H9 (cell line): Measurements from ENCODE around the gene NCKAP5. TPM values are rescaled to one million over a fixed set of nuclear protein-coding genes. Genes with fewer than 3 reads are reported as not detected.

Source experiments
- DNase-seq: peaks from one replicate; pipeline ENCODE4 v3.0.0-alpha.2; 2017
- H2AFZ ChIP-seq: one replicate; pipeline ENCODE4 v1.6.1; 2013; ENCODE audit warnings: mild to moderate bottlenecking, low read length, control low read depth, moderate library complexity
- H2AK5ac ChIP-seq: 2 replicates; pipeline ENCODE4 v1.6.1; 2013; ENCODE audit warnings: low read length, control low read depth, mixed read lengths; ENCODE audit not compliant: insufficient read length
- H2BK120ac ChIP-seq: one replicate; pipeline ENCODE4 v1.6.1; 2013; ENCODE audit warnings: low read depth, mild to moderate bottlenecking, low read length, control low read depth, inconsistent platforms; ENCODE audit not compliant: poor library complexity, severe bottlenecking
- H2BK12ac ChIP-seq: 2 replicates; pipeline ENCODE4 v1.6.1; 2013; ENCODE audit warnings: low read length, control low read depth, mixed read lengths, low read depth; ENCODE audit not compliant: insufficient read length
- H2BK15ac ChIP-seq: 2 replicates; pipeline ENCODE4 v1.6.1; 2013; ENCODE audit warnings: low read depth, low read length, control low read depth
- H2BK20ac ChIP-seq: one replicate; pipeline ENCODE4 v1.6.1; 2013; ENCODE audit warnings: low read depth, mild to moderate bottlenecking, low read length, control low read depth, inconsistent platforms; ENCODE audit not compliant: poor library complexity, severe bottlenecking
- H2BK5ac ChIP-seq: 2 replicates; pipeline ENCODE4 v1.6.1; 2013; ENCODE audit warnings: low read length, control low read depth, mixed read lengths; ENCODE audit not compliant: insufficient read length
- H3K14ac ChIP-seq: 2 replicates; pipeline ENCODE4 v1.6.1; 2013; ENCODE audit warnings: low read length, control low read depth; ENCODE audit not compliant: insufficient read depth
- H3K18ac ChIP-seq: 2 replicates; pipeline ENCODE4 v1.6.1; 2013; ENCODE audit warnings: low read depth, mild to moderate bottlenecking, mixed read lengths, low read length, control low read depth; ENCODE audit not compliant: insufficient read length
- H3K23ac ChIP-seq: 2 replicates; pipeline ENCODE4 v1.6.1; 2013; ENCODE audit warnings: low read length, control low read depth, mixed read lengths, low read depth; ENCODE audit not compliant: insufficient read length
- H3K23me2 ChIP-seq: 2 replicates; pipeline ENCODE4 v1.6.1; 2013; ENCODE audit warnings: low read depth, mild to moderate bottlenecking, mixed read lengths, low read length, control low read depth; ENCODE audit not compliant: insufficient read length, poor library complexity, severe bottlenecking
- H3K27ac ChIP-seq: 2 replicates; pipeline ENCODE4 v1.5.1; 2013; ENCODE audit warnings: low read length, control low read depth, mixed read lengths, low read depth; ENCODE audit not compliant: insufficient read length
- H3K27me3 ChIP-seq: 2 replicates; pipeline ENCODE4 v1.6.1; 2013; ENCODE audit warnings: low read length, control low read depth, inconsistent platforms; ENCODE audit not compliant: insufficient read depth
- H3K4ac ChIP-seq: 2 replicates; pipeline ENCODE4 v1.6.1; 2013; ENCODE audit warnings: low read depth, mild to moderate bottlenecking, control low read depth, inconsistent platforms, low read length, moderate library complexity
- H3K4me1 ChIP-seq: 2 replicates; pipeline ENCODE4 v1.6.1; 2013; ENCODE audit warnings: low read length, control low read depth, inconsistent platforms; ENCODE audit not compliant: insufficient read depth
- H3K4me2 ChIP-seq: 2 replicates; pipeline ENCODE4 v1.6.1; 2013; ENCODE audit warnings: low read length, control low read depth, mixed read lengths; ENCODE audit not compliant: insufficient read length, insufficient read depth
- H3K56ac ChIP-seq: 2 replicates; pipeline ENCODE4 v1.6.1; 2013; ENCODE audit warnings: low read depth, mild to moderate bottlenecking, mixed read lengths, low read length, control low read depth; ENCODE audit not compliant: insufficient read length
- H3K79me1 ChIP-seq: 2 replicates; pipeline ENCODE4 v1.6.1; 2013; ENCODE audit warnings: low read depth, mild to moderate bottlenecking, moderate library complexity, low read length, control low read depth, inconsistent platforms; ENCODE audit not compliant: insufficient read depth, poor library complexity, severe bottlenecking
- H3K79me2 ChIP-seq: 2 replicates; pipeline ENCODE4 v1.6.1; 2013; ENCODE audit warnings: low read length, control low read depth, inconsistent platforms; ENCODE audit not compliant: insufficient read depth
- H3K9ac ChIP-seq: 2 replicates; pipeline ENCODE4 v1.6.1; 2013; ENCODE audit warnings: low read length, control low read depth, mixed read lengths; ENCODE audit not compliant: insufficient read length; ENCODE audit errors: extremely low read depth
- H3K9me3 ChIP-seq: one replicate; pipeline ENCODE4 v1.6.1; 2013; ENCODE audit warnings: low read depth, low read length, inconsistent platforms; ENCODE audit not compliant: control insufficient read depth
- H3T11ph ChIP-seq: one replicate; pipeline ENCODE4 v1.6.1; 2013; ENCODE audit warnings: mild to moderate bottlenecking, low read length, control low read depth, inconsistent platforms
- H4K20me1 ChIP-seq: one replicate; pipeline ENCODE4 v1.6.1; 2013; ENCODE audit not compliant: control insufficient read depth, insufficient read length, insufficient read depth
- H4K5ac ChIP-seq: 2 replicates; pipeline ENCODE4 v1.6.1; 2013; ENCODE audit warnings: low read depth, mild to moderate bottlenecking, mixed read lengths, low read length, control low read depth; ENCODE audit not compliant: insufficient read length
- H4K8ac ChIP-seq: replicated peaks from 2 replicates; pipeline ENCODE4 v1.6.1; 2013; ENCODE audit warnings: low read length, control low read depth, mixed read lengths, low read depth; ENCODE audit not compliant: insufficient read length
- H4K91ac ChIP-seq: 2 replicates; pipeline ENCODE4 v1.6.1; 2013; ENCODE audit warnings: low read depth, mild to moderate bottlenecking, moderate library complexity, mixed read lengths, low read length, control low read depth; ENCODE audit not compliant: insufficient read length
- H3K27ac Mint-ChIP-seq, 3 experiments: 2 replicates in 2 of 3; 3 replicates in 1 of 3; pipeline ENCODE4 v1.8.0; 2020 to 2021; ENCODE audit warnings: mixed read lengths in 3 of 3, mild to moderate bottlenecking in 1 of 3, moderate library complexity in 1 of 3
- H3K27me3 Mint-ChIP-seq: 2 replicates; pipeline ENCODE4 v1.8.0; 2021; ENCODE audit warnings: low read depth, mild to moderate bottlenecking, moderate library complexity, mixed read lengths
- H3K36me3 Mint-ChIP-seq, 3 experiments: 2 replicates in 2 of 3; 3 replicates in 1 of 3; pipeline ENCODE4 v1.8.0; 2020 to 2021; ENCODE audit warnings: low read depth in 3 of 3, mixed read lengths in 3 of 3; ENCODE audit not compliant: insufficient read depth in 1 of 3
- H3K4me1 Mint-ChIP-seq, 2 experiments: 2 replicates each; pipeline ENCODE4 v1.8.0; 2020; ENCODE audit warnings: mixed read lengths in 2 of 2
- H3K4me3 Mint-ChIP-seq, 2 experiments: 2 replicates in 1 of 2; 3 replicates in 1 of 2; pipeline ENCODE4 v1.8.0; 2020 to 2021; ENCODE audit warnings: mild to moderate bottlenecking in 2 of 2, mixed read lengths in 2 of 2, moderate library complexity in 1 of 2
- H3K9me3 Mint-ChIP-seq, 2 experiments: 2 replicates in 1 of 2; 3 replicates in 1 of 2; pipeline ENCODE4 v1.8.0; 2020; ENCODE audit warnings: mild to moderate bottlenecking in 2 of 2, mixed read lengths in 2 of 2, moderate library complexity in 1 of 2
- WGBS: extraction: QIAGEN DNeasy Blood & Tissue Kit; methylation state at CpG from one replicate; pipeline ENCODE4 v1.1.7; 2013; ENCODE audit warnings: missing lambda C conversion rate, low lambda C conversion rate, mixed read lengths; ENCODE audit not compliant: insufficient read length; ENCODE audit errors: extremely low coverage; 5-methylcytosine and 5-hydroxymethylcytosine counted together
- total RNA-seq: library from RNA; stranded (reverse); gene quantifications from 2 replicates; pipeline ENCODE4 v1.2.1, GENCODE V29; 2021
- TF ChIP-seq, protein P1 (sequence below): fragments of 200-600 bp; sonication (generic); conservative IDR thresholded peaks from 3 replicates; pipeline ENCODE4 v1.8.0; 2021; ENCODE audit warnings: antibody characterized with exemption, mild to moderate bottlenecking

NCKAP5 gene
- total RNA-seq, 1 experiment from 2014 or later, result 0.26 TPM

DNA sequence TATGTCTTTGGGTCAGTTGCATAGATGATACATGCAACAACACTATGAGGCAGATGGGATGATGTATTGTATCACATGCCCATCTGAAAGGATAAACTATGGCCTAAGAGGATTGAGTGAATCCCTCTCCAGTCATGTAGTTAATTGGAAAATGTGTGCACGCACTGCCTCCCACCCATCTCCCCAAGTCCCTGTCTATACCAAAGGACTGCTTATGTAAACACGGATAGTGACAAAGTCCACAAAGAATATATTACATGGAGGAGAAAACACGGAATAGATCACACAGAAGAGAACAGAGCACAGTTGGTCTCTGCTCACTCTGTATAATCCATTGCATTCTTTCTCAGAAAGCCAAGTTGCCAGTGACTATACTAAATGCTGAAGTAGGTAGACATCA is 82.4 kb downstream of the NCKAP5 start:
- no CpG with 5 or more reads among the region's 3 CpGs for WGBS
- Histone ChIP-seq H2AFZ (no peak overlapping the region), H3K79me1 (no peaks in the 10 kb centered on the region), H3K79me2 (no peaks in the 10 kb centered on the region), H3K23ac (no peak overlapping the region), H3K14ac (no peak overlapping the region), H2AK5ac (no peak overlapping the region), H4K5ac (no peak overlapping the region), H4K20me1 (no peaks in the 10 kb centered on the region), H4K91ac (no peak overlapping the region), H3K27ac (no peak overlapping the region), H2BK20ac (no peak overlapping the region), H3K18ac (no peak overlapping the region), H3K4me2 (no peak overlapping the region), H2BK15ac (no peak overlapping the region), H3K27me3 (no peaks in the 10 kb centered on the region), H3K56ac (no peak overlapping the region), H2BK120ac (no peak overlapping the region), H4K8ac (no peak overlapping the region), H3K23me2 (no peaks in the 10 kb centered on the region), H3K9me3 (no peaks in the 10 kb centered on the region), H3T11ph (no peak overlapping the region), H3K4me1 (no peaks in the 10 kb centered on the region), H2BK5ac (no peak overlapping the region), H3K4ac (no peak overlapping the region), H2BK12ac (no peak overlapping the region), H3K9ac (no peak overlapping the region)
- Mint-ChIP-seq H3K27me3 (no peaks in the 10 kb centered on the region), H3K9me3 (no peaks in the 10 kb centered on the region), H3K4me1 (no peaks in the 10 kb centered on the region), H3K27ac (no peak overlapping the region), H3K4me3 (no peak overlapping the region), H3K36me3 (no peaks in the 10 kb centered on the region)
- no peak for DNase-seq
- TF ChIP-seq, protein P1, sequence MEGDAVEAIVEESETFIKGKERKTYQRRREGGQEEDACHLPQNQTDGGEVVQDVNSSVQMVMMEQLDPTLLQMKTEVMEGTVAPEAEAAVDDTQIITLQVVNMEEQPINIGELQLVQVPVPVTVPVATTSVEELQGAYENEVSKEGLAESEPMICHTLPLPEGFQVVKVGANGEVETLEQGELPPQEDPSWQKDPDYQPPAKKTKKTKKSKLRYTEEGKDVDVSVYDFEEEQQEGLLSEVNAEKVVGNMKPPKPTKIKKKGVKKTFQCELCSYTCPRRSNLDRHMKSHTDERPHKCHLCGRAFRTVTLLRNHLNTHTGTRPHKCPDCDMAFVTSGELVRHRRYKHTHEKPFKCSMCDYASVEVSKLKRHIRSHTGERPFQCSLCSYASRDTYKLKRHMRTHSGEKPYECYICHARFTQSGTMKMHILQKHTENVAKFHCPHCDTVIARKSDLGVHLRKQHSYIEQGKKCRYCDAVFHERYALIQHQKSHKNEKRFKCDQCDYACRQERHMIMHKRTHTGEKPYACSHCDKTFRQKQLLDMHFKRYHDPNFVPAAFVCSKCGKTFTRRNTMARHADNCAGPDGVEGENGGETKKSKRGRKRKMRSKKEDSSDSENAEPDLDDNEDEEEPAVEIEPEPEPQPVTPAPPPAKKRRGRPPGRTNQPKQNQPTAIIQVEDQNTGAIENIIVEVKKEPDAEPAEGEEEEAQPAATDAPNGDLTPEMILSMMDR, result no peak
